Neuron (in vitro differentiated cells): ENCODE data around the gene FBXO45.
"Not testable (repeated sequence)": the region's sequence is repeated elsewhere in the genome, so short reads cannot be mapped to it uniquely, and the experiment has no call there.

Source experiments
- H2AFZ ChIP-seq: one replicate; pipeline ENCODE4 v1.6.1; 2013; ENCODE audit warnings: low read depth, mild to moderate bottlenecking, inconsistent platforms, low read length, moderate library complexity
- H3K27me3 ChIP-seq: one replicate; pipeline ENCODE4 v1.6.1; 2013; ENCODE audit warnings: low read length; ENCODE audit not compliant: insufficient read depth
- H3K36me3 ChIP-seq: one replicate; pipeline ENCODE4 v1.6.1; 2013; ENCODE audit warnings: low read length; ENCODE audit not compliant: insufficient read depth
- H3K4me1 ChIP-seq: one replicate; pipeline ENCODE4 v1.6.1; 2013; ENCODE audit warnings: low read length; ENCODE audit not compliant: insufficient read depth
- H3K4me3 ChIP-seq: 2 replicates; pipeline ENCODE4 v1.5.1; 2013; ENCODE audit warnings: mild to moderate bottlenecking, low read length, moderate library complexity
- H3K9me3 ChIP-seq: one replicate; pipeline ENCODE4 v1.6.1; 2013; ENCODE audit warnings: low read length

FBXO45 gene, protein sequence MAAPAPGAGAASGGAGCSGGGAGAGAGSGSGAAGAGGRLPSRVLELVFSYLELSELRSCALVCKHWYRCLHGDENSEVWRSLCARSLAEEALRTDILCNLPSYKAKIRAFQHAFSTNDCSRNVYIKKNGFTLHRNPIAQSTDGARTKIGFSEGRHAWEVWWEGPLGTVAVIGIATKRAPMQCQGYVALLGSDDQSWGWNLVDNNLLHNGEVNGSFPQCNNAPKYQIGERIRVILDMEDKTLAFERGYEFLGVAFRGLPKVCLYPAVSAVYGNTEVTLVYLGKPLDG

DNA sequence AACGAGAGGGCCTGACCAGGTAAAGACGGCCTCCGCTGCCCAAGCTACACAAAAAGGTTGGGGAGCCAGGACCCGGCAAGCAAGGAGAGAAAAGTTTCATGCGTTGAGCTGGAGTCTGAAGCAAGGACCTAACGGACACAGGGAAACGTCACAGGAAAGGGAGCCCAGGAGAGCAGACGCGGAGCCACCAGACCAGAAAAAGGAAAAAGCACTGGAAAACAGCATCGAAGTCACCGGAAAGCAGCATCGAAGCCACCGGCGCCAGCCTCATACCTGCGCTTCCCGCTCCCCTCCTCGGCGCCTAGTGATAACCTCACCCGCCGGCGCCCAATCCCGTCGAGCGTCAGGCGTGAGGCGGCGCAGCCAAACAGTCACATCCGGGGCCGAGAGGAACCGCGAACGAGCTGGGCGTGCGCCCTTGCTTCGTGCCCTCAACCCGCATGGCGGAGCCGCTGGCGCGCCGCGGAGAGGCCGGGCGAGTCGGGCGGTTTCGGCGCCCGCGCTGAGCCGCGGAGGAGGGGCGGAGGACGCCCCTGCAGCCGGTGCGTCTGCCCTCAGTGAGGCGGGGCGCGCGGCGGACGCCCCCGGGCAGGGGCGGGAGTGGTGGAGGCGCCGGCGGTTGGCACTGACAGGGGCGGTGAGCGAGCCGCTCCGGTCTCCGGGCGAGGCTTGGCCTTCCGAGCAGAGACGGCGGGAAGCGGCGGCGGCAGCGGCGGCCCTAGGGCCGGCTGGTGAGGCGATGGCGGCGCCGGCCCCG, at the start of gene FBXO45, which contains the start of gene WDR53:
TSS of gene FBXO45 (plus strand) at position 415 of the 757 bp plus-strand sequence. CDS start at position 740, 325 bp downstream.
TSS of gene WDR53 (minus strand) at position 309 of the 757 bp plus-strand sequence. CDS start 7,079 bp downstream, outside the sequence.
- Histone ChIP-seq H3K36me3 (peaks cover 12% of the 10 kb centered on the region), H3K9me3 (no peaks in the 10 kb centered on the region), H3K4me3 (peak within 1 kb of the TSS; percentile 98), H2AFZ (peak within 1 kb of the TSS; percentile 79), H3K27me3 (no peaks in the 10 kb centered on the region), H3K4me1 (peaks cover 20% of the 10 kb centered on the region)

DNA sequence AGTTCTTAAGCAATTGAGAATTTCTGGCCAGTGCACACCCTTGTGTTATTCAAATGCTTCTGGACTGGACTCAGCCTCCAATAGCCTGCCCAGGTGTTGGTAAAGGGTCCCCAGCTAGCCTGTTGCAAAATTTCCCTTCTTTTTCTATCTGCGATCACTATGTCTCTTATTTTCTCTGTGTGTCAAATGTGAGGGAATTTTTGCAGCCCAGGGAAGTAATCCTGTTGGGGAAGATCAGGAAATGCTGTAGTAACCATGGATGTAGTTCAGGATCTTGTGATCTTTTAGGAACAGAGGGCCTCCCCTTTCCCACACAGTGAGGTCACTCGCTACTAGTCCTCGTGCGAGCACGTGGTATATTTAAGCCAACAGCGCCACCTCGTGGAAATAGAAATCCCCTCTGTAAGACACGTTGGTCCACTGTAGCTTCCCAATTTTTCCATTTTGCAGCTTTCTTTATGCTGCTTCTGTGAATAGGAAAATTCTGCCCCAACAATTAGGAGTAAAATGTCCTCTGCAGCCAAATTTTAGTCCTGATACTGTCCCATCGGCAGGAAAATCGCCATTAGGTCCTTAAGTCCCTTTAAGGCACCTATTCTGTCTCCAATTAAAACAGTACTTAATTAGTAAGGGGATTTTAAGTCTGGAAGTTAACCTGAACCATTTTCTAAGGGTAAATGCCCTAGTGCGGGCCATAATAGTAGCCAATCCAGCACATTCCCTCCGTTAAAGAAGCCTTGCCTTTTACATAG, 49.3 kb upstream of the FBXO45 start:
- peaks cover 13% of the 10 kb centered on the region for H3K9me3 ChIP-seq
- H3K4me1 ChIP-seq, result no peaks in the 10 kb centered on the region
- H3K36me3 ChIP-seq, result no peaks in the 10 kb centered on the region
- no peaks in the 10 kb centered on the region for H3K27me3 ChIP-seq
- no peak overlapping the region for H2AFZ ChIP-seq
- H3K4me3 ChIP-seq, result no peak overlapping the region

DNA sequence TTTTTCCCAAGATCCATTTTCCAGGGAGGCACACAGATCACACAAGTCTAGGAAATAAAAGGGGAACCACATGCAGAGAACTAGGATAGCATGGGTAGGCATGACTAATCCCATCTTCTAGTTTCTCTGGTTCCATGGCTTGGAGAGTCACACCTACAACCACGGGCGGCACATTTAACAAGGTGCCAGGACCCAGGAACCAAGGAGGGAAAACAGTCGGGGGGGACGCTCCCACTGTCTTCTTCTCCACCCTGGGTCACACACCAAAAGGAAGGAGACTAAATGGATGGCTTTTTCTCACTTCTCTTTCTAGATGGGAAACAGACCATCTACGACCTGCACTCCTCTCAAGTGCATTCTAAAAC, 48.8 kb upstream of the FBXO45 start:
- H2AFZ ChIP-seq, result no peak overlapping the region
- no peaks in the 10 kb centered on the region for H3K36me3 ChIP-seq
- peaks cover 13% of the 10 kb centered on the region for H3K9me3 ChIP-seq
- H3K27me3 ChIP-seq, result no peaks in the 10 kb centered on the region
- no peaks in the 10 kb centered on the region for H3K4me1 ChIP-seq
- H3K4me3 ChIP-seq, result no peak overlapping the region

DNA sequence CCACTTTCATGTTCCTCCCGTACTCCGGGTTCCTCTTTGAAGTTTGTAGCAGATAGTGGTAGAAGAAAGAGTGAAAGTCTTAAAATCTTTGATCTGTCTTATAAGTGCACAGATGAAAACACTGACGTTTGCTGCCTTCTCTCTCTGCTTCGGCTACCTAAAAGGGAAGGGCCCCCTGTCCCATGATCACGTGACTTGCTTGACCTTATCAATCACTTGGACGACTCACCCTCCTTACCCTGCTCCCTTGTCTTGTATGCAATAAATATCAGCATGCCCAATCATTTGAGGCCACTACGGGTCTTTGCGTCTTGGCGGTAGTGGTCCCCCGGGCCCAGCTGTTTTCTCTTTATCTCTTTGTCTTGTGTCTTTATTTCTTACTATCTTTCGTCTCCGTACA, 47.2 kb upstream of the FBXO45 start:
- H3K27me3 ChIP-seq, H3K36me3 ChIP-seq, H3K4me3 ChIP-seq, H2AFZ ChIP-seq, H3K4me1 ChIP-seq: not testable (repeated sequence)
- peaks cover 16% of the 10 kb centered on the region for H3K9me3 ChIP-seq

DNA sequence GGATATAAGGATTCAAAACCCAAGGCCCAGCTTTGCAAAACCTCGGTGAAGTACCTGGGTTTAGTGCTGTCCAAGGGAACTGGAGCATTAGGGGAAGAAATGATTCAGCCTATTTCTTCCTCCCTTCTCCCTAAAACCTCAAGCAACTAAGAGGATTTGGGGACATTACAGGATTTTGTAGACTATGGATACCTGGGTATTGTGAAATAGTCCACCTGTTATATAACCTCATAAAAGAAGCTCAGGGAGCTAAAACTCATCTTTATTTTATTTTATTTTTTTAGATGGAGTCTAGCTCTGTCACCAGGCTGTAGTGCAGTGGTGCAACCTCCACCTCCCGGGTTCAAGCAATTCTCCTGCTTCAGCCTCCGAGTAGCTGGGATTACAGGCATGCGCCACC, 44.6 kb upstream of the FBXO45 start:
- no peaks in the 10 kb centered on the region for H3K36me3 ChIP-seq
- H3K27me3 ChIP-seq, result no peaks in the 10 kb centered on the region
- no peak overlapping the region for H3K4me3 ChIP-seq
- H2AFZ ChIP-seq, result no peak overlapping the region
- peaks cover 18% of the 10 kb centered on the region for H3K9me3 ChIP-seq
- H3K4me1 ChIP-seq, result no peaks in the 10 kb centered on the region

DNA sequence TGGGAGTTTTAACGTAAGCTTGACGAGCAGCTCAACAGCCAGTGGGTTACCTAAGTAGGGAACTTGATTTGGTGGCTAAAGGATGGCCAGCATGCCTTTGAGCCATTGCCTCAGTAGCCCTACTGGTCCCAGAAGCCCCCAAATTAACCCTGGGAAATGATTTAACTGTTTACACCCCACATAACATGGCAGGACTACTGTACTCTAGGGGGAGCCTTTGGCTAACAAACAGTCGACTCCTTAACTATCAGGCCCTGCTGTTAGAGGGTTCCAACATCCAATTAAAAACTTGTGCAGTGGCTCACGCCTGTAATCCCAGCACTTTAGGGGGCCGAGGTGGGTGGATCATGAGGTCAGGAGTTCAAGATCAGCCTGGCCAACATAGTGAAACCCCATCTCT, 43.9 kb upstream of the FBXO45 start:
- Histone ChIP-seq H3K4me3 (no peak overlapping the region), H3K27me3 (no peaks in the 10 kb centered on the region), H2AFZ (no peak overlapping the region), H3K36me3 (no peaks in the 10 kb centered on the region), H3K9me3 (peaks cover 16% of the 10 kb centered on the region), H3K4me1 (no peaks in the 10 kb centered on the region)

DNA sequence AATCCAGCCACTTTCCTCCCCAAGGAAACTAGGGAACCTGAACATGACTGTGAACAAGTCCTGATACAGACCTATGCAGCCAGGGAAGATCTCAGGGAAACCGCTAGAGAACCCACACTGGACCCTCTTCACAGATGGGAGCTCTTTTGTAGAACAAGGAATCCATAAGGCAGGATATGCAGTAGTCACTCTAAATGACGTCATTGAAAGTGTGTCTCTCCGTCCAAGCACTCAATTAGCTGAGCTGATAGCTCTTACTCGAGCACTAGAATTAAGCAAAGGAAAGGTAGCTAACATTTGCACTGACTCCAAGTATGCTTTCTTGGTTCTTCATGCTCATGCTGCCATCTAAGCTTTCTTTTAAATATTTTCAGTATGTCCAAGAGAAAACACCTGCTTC, 43.3 kb upstream of the FBXO45 start:
- H3K27me3 ChIP-seq, result no peaks in the 10 kb centered on the region
- no peaks in the 10 kb centered on the region for H3K36me3 ChIP-seq
- no peak overlapping the region for H2AFZ ChIP-seq
- peaks cover 15% of the 10 kb centered on the region for H3K9me3 ChIP-seq
- H3K4me1 ChIP-seq, result no peaks in the 10 kb centered on the region
- H3K4me3 ChIP-seq, result no peak overlapping the region

DNA sequence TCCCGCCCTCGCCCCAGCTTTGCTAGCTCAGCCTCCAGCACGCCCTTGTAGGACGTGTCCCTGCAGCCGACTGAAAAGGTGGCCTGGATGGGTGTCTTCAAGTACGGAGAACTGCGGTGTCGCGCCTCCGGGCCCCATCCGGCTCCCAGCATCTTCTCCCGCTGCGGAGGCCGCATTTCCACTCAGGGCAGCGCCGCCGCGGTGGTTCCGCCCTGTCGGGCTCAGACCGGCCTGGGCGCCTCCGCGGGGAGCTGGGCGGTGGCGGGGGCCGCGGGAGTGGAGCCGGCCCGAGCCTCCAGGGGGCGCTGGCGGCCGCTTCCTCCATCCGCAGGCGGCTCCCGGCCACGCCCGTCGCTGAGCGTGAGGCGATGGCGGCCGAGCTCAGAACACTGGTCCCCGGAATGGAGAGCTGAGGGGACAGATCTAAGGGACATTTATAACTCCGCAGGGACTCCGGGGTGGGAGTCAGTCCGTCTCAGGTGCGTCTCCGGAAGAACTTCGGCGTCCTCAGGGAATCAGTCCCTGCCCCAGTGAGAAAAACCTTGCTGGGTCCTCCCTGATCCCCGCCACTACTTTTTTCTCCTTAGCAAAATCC, 39.7 kb upstream of the FBXO45 start:
- Histone ChIP-seq H3K9me3 (peaks cover 9% of the 10 kb centered on the region), H3K27me3 (no peaks in the 10 kb centered on the region), H3K4me1 (peaks cover 9% of the 10 kb centered on the region), H2AFZ (no peak overlapping the region), H3K4me3 (no peak overlapping the region), H3K36me3 (no peaks in the 10 kb centered on the region)

DNA sequence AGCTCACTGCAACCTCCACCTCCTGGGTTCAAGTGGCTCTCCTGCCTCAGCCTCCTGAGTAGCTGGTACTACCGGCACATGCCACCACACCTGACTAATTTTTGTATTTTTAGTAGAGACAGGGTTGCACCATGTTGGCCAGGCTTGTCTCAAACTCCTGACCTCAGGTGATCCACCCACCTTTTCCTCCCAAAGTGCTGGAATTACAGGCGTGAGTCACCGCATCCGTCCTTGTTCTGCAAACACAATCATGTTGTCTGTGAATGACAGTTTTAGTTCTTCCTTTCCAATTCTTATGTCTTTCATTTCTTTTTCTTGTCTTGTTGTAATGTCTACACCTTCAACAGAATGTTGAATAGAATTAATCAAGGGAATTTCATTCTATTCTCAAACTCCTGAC, 37.0 kb upstream of the FBXO45 start:
- Histone ChIP-seq H3K9me3 (peaks cover 7% of the 10 kb centered on the region), H3K36me3 (no peaks in the 10 kb centered on the region), H3K4me3 (no peak overlapping the region), H2AFZ (no peak overlapping the region), H3K4me1 (peaks cover 9% of the 10 kb centered on the region), H3K27me3 (no peaks in the 10 kb centered on the region)

DNA sequence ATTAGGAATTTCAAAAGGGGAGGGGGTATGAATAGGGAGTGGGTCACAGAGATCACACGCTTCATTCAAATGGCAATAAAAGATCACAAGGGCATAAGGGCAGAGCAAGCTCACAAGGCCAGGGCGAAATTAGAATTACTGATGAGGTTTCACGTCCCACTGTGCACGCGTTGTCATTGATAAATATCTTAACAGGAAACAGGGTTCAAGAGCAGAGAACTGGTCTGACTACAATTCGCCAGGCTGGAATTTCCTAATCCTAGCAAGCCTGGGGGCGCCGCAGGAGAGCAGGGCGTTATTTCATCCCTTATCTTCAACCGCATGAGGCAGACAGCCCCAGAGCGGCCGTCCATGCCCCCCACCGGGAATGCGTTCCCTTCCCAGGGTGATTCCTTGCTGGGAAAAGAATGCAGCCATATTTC, 35.2 kb upstream of the FBXO45 start:
- peak overlapping the region; percentile 23 for H3K4me3 ChIP-seq
- H2AFZ ChIP-seq, result peak overlapping the region; percentile 77
- no peaks in the 10 kb centered on the region for H3K27me3 ChIP-seq

DNA sequence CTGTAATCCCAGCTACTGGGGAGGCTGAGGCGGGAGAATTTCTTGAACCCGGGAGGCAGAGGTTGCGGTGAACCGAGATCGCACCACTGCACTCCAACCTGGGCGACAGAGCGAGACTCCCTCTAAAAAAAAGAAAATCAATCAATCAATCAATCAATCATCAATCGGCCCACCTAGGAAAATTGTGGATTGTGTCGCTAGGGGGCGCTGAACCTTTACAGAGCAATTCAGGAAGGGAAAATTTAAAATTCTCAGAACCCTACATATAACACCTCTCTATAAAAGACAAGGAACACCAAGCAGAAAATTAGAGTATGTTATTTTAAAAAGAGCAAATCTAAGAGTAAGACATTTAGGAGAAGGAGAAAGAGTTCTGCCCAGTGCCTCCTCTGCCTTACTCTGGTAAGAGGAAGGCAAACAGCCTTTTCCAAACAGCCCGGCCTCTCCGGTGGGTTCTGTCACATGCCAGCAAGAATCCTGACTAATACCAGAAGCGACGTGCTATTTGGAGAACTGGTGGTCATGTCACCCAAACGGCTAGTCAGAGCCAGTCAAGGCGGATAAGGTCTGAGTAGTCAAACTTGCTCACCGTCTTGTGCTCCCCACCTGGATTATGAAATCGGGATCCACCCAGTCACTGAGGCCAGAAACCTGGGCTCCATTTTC, 31.0 kb upstream of the FBXO45 start:
- Histone ChIP-seq H3K9me3 (no peaks in the 10 kb centered on the region), H3K4me3 (no peak overlapping the region), H2AFZ (no peak overlapping the region), H3K4me1 (peaks cover 9% of the 10 kb centered on the region), H3K27me3 (no peaks in the 10 kb centered on the region), H3K36me3 (no peaks in the 10 kb centered on the region)

More for the DNA sequence above, 35.2 kb upstream of the FBXO45 start:
- no peaks in the 10 kb centered on the region for H3K36me3 ChIP-seq
- peaks cover 4% of the 10 kb centered on the region for H3K9me3 ChIP-seq
- H3K4me1 ChIP-seq, result peaks cover 9% of the 10 kb centered on the region

DNA sequence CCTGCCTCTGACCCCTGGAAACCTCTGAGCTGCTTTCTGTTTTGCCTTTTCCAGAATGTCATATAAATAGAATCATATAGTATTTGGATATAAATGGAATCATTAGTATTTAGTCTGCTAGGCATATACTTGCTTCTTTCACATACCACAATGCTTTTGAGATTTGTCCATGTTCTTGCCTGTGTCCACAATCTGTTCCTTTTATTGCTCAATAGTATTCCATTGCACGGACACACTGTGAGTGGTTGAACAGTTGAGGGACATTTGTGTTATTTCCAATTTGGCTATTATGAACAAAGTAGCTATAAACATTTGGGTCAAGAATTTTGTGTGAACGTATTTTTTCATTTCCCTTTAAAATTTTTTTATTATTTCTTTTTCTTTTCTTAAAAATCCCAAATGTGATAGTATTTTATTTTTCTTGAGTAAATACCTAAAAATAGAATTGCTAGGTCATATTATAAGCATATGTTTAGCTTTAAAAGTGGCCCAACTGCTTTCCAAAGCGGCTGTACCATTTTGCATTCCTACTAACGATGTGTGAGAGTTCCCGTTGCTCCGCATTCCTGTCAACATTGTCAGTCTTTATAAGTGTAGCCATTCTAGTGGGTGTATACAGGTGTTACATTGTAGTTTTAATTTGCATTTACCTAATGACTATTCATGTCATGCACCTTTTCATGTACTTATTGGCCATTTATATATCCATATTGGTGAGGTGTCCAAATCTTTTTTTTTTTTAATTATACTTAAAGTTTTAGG, 26.6 kb upstream of the FBXO45 start:
- H2AFZ ChIP-seq, result no peak overlapping the region
- no peak overlapping the region for H3K4me3 ChIP-seq
- no peaks in the 10 kb centered on the region for H3K36me3 ChIP-seq
- no peaks in the 10 kb centered on the region for H3K27me3 ChIP-seq
- H3K9me3 ChIP-seq, result no peaks in the 10 kb centered on the region
- H3K4me1 ChIP-seq, result no peaks in the 10 kb centered on the region
